ENCODE measurements around the gene CYB5D1.

Gene CYB5D1

GRCh38 chr17:7841915-7842379, 15.9 kb upstream of the CYB5D1 start:
- intact Hi-C loops (cut with DNase I) = no loop called here
- DNase-seq = peak; percentile 80 to 98 (median 92)

- intact Hi-C loops (cut with DNase I) = no loop called here
- peak in 40 of 42 donors; percentile 33 to 89 (median 64) for DNase-seq
These were observed 15.2 kb upstream of the CYB5D1 start for GRCh38 chr17:7842380-7843256.

- intact Hi-C loops (cut with DNase I) = no loop called here
- no peak for DNase-seq
These were observed 14.6 kb upstream of the CYB5D1 start for GRCh38 chr17:7843257-7843535.

GRCh38 chr17:7843536-7844291, 14.1 kb upstream of the CYB5D1 start:
- intact Hi-C loops (cut with DNase I) = no loop called here
- peak; percentile 42 to 89 (median 74) for DNase-seq

- intact Hi-C loops (cut with DNase I) = no loop called here
- peak; percentile 87 to 98 (median 94) for DNase-seq
These were observed 13.3 kb upstream of the CYB5D1 start for GRCh38 chr17:7844292-7845154.

- intact Hi-C loops (cut with DNase I) = no loop called here
- no peak for DNase-seq
These were observed 12.3 kb upstream of the CYB5D1 start for GRCh38 chr17:7845359-7846062.

GRCh38 chr17:7846063-7846735, 11.6 kb upstream of the CYB5D1 start:
- intact Hi-C loops (cut with DNase I) = no loop called here

GRCh38 chr17:7846765-7847661, 10.8 kb upstream of the CYB5D1 start:
- no peak for DNase-seq
- intact Hi-C loops (cut with DNase I) = no loop called here

More at GRCh38 chr17:7846063-7846735, 11.6 kb upstream of the CYB5D1 start:
- no peak for DNase-seq

- intact Hi-C loops (cut with DNase I) = no loop called here
- no peak for DNase-seq
These were observed 9.6 kb upstream of the CYB5D1 start for GRCh38 chr17:7848131-7848579.

- intact Hi-C loops (cut with DNase I) = no loop called here
- DNase-seq = no peak
These were observed 9.1 kb upstream of the CYB5D1 start for GRCh38 chr17:7848739-7849129.

GRCh38 chr17:7849130-7849750, 8.6 kb upstream of the CYB5D1 start:
- no peak for DNase-seq
- intact Hi-C loops (cut with DNase I) = no loop called here

GRCh38 chr17:7849751-7850504, 7.9 kb upstream of the CYB5D1 start:
- intact Hi-C loops (cut with DNase I) = loop anchor here (5.0 kb wide), 1 partner anchor 108 kb away; no protein-coding TSS in a partner anchor
- DNase-seq = no peak

GRCh38 chr17:7850701-7851437, 6.9 kb upstream of the CYB5D1 start:
- intact Hi-C loops (cut with DNase I) = loop anchor here (5.0 kb wide), 1 partner anchor 109 kb away; no protein-coding TSS in a partner anchor
- DNase-seq = no peak

GRCh38 chr17:7851438-7852261, 6.2 kb upstream of the CYB5D1 start:
- intact Hi-C loops (cut with DNase I) = loop anchor here (5.0 kb wide), 1 partner anchor 109 kb away; no protein-coding TSS in a partner anchor
- DNase-seq = peak; percentile 75 to 97 (median 94)
